Suprapubic skin (tissue), 4 donors: ENCODE measurements around the gene GOLGA8K.
"Not testable (repeated sequence)": the region's sequence is repeated elsewhere in the genome, so short reads cannot be mapped to it uniquely, and the experiment has no call there.

Experiments
- CTCF ChIP-seq, 2 donors: fragments of 200-600 bp in 1 of 2; fragments of 450-650 bp in 1 of 2; sonication (generic) in 1 of 2; IDR thresholded peaks; one replicate each; pipeline ENCODE4 v1.5.1; 2016 to 2019; ENCODE audit warnings: antibody characterized with exemption in 2 of 2, mild to moderate bottlenecking in 1 of 2, moderate library complexity in 1 of 2
- POLR2A ChIP-seq, 2 donors: fragments of 450-650 bp; IDR thresholded peaks; one replicate each; pipeline ENCODE4 v1.6.1; 2017; ENCODE audit warnings: antibody characterized with exemption in 2 of 2, mild to moderate bottlenecking in 2 of 2, moderate library complexity in 2 of 2
- POLR2AphosphoS5 ChIP-seq, 3 donors: sonication (generic); formaldehyde crosslinking; IDR thresholded peaks; one replicate each; pipeline ENCODE4 v1.6.1; 2017; ENCODE audit warnings: antibody characterized with exemption in 3 of 3

GRCh38 chr15:32347037-32347436 lies 56.1 kb downstream of the GOLGA8K start:
- not testable (repeated sequence) for TF ChIP-seq CTCF, POLR2AphosphoS5, POLR2A (IDR thresholded peaks at IDR 0.05)
